ENCODE data around the gene NBAS.

DNA sequence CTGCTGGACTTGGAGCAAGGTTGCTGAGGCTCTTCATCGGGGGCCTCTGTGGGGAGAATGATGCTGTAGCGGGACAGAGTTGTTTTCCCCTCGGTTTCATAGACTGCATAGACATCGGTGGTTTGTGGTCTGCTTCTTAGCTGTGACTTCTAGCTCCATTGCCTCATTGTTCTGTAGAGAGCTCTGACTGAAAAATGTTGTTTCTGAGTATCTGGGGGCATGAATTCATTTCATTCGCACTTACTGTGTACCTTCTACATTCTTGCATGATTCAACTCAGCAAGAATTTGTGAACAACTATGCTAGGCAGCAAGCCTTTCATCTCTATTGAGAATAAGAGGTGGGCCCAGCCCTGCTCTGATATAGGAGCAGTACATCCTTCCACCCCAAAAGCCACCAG, 406.8 kb downstream of the NBAS start:
- TF ChIP-seq, protein P1, sequence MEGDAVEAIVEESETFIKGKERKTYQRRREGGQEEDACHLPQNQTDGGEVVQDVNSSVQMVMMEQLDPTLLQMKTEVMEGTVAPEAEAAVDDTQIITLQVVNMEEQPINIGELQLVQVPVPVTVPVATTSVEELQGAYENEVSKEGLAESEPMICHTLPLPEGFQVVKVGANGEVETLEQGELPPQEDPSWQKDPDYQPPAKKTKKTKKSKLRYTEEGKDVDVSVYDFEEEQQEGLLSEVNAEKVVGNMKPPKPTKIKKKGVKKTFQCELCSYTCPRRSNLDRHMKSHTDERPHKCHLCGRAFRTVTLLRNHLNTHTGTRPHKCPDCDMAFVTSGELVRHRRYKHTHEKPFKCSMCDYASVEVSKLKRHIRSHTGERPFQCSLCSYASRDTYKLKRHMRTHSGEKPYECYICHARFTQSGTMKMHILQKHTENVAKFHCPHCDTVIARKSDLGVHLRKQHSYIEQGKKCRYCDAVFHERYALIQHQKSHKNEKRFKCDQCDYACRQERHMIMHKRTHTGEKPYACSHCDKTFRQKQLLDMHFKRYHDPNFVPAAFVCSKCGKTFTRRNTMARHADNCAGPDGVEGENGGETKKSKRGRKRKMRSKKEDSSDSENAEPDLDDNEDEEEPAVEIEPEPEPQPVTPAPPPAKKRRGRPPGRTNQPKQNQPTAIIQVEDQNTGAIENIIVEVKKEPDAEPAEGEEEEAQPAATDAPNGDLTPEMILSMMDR (IDR thresholded peaks at IDR 0.05; ENCODE audit: low read depth, low read length): no peak
- no peak for TF ChIP-seq EZH2phosphoT487 (IDR thresholded peaks at IDR 0.05; ENCODE audit: low read depth)
